Ascending aorta (tissue), 2 donors: ENCODE data around the gene AP1G1. TPM values are rescaled to one million over a fixed set of nuclear protein-coding genes. Genes with fewer than 3 reads are reported as not detected.

Experiments used
- DNase-seq, 2 donors: peaks; one replicate each; pipeline ENCODE4 v3.0.0-alpha.2; 2019; ENCODE audit warnings: low spot score in 2 of 2
- H3K27ac ChIP-seq, 2 donors: fragments of 200-600 bp; sonication (generic); one replicate each; pipeline ENCODE4 v1.5.1; 2016 to 2017; ENCODE audit warnings: mild to moderate bottlenecking in 1 of 2
- H3K27me3 ChIP-seq: fragments of 200-600 bp; sonication (generic); one replicate; pipeline ENCODE4 v1.5.1; 2017
- H3K36me3 ChIP-seq, 2 donors: fragments of 200-600 bp; sonication (generic); one replicate each; pipeline ENCODE4 v1.5.1; 2016
- H3K4me1 ChIP-seq, 2 donors: fragments of 200-600 bp; sonication (generic); one replicate each; pipeline ENCODE4 v1.5.1; 2016 to 2017; ENCODE audit warnings: mild to moderate bottlenecking in 1 of 2
- H3K4me3 ChIP-seq, 2 donors: fragments of 200-600 bp; sonication (generic); one replicate each; pipeline ENCODE4 v1.5.1; 2016 to 2017; ENCODE audit warnings: mild to moderate bottlenecking in 1 of 2
- H3K9me3 ChIP-seq, 2 donors: fragments of 200-600 bp; sonication (generic); one replicate each; pipeline ENCODE4 v1.5.1; 2016
- CTCF ChIP-seq, 3 experiments: fragments of 200-600 bp in 2 of 3; fragments of 450-650 bp in 1 of 3; sonication (generic) in 2 of 3; IDR thresholded peaks; one replicate each; pipeline ENCODE4 v1.5.1; 2016 to 2019; ENCODE audit warnings: antibody characterized with exemption in 3 of 3, mild to moderate bottlenecking in 1 of 3, moderate library complexity in 1 of 3
- intact Hi-C: fragments of 100-400 bp; cut with DNase I; formaldehyde crosslinking; loops from one replicate; pipeline ENCODE4 v1.15.1; 2023
- total RNA-seq: library from RNA; depleted of rRNA; stranded (reverse); fragments of >200 nt; gene quantifications from one replicate; pipeline ENCODE4 v1.1.0, GENCODE V29; 2016

The AP1G1 gene
- total RNA-seq = 40.7 TPM

- peak within 1 kb of the TSS; percentile 100 for H3K27ac ChIP-seq
- peaks cover 9 to 24% of the 10 kb centered on the region in 2 donors for H3K4me1 ChIP-seq
- no peaks in the 10 kb centered on the region for H3K27me3 ChIP-seq
- intact Hi-C loops = loop anchor here (1.0 to 2.0 kb wide), 5 partner anchors 7 to 86 kb away; partner anchors contain the start of genes IST1 and ZNF821
- peak; percentile 87 to 98 for DNase-seq
- no peaks in the 10 kb centered on the region for H3K9me3 ChIP-seq
- peak within 1 kb of the TSS; percentile 98 to 99 for H3K4me3 ChIP-seq
- no peaks in the 10 kb centered on the region for H3K36me3 ChIP-seq
- TF ChIP-seq CTCF (IDR thresholded peaks at IDR 0.05) = no peak
These were observed at the start of gene AP1G1 for GRCh38 chr16:71808593-71809459. TSS of gene AP1G1 (minus strand) at chr16:71808834. CDS start at chr16:71789479, 19,355 bp downstream.

DNA sequence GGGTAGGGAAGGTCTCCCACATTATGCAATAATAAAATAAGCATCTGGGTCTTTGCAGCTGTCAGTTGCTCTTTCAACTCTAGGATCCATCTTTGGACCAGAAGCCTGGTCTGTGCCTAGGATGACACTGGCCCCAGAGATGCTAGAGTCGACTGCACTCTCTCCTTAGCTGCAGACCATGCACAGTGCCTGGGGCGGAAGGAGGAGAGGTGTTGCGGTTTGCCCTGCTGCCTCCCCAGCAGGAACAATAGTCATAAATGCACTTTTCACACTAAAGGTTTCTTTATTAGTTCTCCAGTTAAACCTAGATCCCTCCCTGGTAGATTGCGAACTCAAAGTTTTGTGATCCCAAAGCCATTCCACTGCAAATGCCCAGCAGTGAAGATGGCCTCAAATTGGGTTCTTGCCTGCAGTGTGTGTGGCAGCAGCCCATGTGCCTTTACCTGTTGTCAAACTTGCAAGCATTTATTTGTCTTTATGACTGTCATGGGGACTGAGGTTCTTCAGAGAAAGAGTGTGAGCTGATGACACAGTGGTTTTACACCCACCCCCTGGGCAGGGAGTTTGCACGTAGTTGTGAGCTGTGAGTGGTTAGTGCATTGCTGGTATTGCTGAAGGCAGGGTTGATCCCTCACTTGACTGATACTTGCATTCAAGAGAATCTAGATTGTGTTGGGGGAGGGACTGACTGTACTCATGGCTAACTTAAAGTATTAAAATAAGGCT is 47.5 kb upstream of the AP1G1 start:
- intact Hi-C loops = no loop called here
- peaks cover 23 to 42% of the 10 kb centered on the region in 2 donors for H3K36me3 ChIP-seq
- DNase-seq = no peak

DNA sequence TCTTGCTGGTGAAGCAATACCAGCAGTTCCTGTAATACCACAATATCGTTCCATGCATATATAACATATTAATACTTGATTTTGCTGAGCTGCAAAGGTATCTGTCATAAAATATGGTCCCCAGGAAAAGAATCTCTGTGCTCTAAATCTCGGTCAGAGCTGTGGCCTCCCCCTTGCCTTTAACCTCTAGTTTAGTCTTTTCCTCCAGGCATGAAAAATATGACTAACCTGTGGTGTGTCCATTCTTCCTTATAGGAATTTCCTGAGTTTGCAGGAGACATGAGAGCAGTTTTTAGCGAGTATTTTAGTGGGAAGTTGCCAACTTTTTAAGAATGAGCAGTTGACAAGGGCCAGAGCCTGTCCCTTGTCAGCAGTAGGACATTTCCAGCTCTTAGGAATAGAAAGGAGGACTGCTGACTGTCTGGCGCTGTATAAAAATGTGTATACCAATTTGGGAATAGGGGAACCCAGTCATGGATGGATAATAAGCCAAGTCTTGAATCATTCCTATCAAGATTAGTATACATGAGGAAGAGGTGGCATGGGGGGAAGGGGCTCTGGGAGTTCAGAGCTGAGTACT is 45.8 kb upstream of the AP1G1 start:
- no peak overlapping the region for H3K27ac ChIP-seq
- peaks cover 27 to 42% of the 10 kb centered on the region in 2 donors for H3K36me3 ChIP-seq
- no peak for TF ChIP-seq CTCF (IDR thresholded peaks at IDR 0.05)
- no peak overlapping the region for H3K4me3 ChIP-seq
- no peaks in the 10 kb centered on the region for H3K9me3 ChIP-seq
- intact Hi-C loops = no loop called here
- H3K27me3 ChIP-seq = no peaks in the 10 kb centered on the region
- no peak for DNase-seq
- no peaks in the 10 kb centered on the region for H3K4me1 ChIP-seq

More for the DNA sequence above, 47.5 kb upstream of the AP1G1 start:
- H3K27me3 ChIP-seq = no peaks in the 10 kb centered on the region
- H3K4me1 ChIP-seq = no peaks in the 10 kb centered on the region
- H3K9me3 ChIP-seq = no peaks in the 10 kb centered on the region
- H3K4me3 ChIP-seq = no peak overlapping the region
- no peak for TF ChIP-seq CTCF (IDR thresholded peaks at IDR 0.05)
- no peak overlapping the region for H3K27ac ChIP-seq

GRCh38 chr16:71853413-71853812 is 44.8 kb upstream of the AP1G1 start:
- H3K4me1 ChIP-seq = no peaks in the 10 kb centered on the region
- H3K4me3 ChIP-seq = no peak overlapping the region
- intact Hi-C loops = no loop called here
- no peak for DNase-seq
- no peak for TF ChIP-seq CTCF (IDR thresholded peaks at IDR 0.05)
- H3K36me3 ChIP-seq = peaks cover 35 to 52% of the 10 kb centered on the region in 2 donors
- H3K27ac ChIP-seq = no peak overlapping the region
- H3K27me3 ChIP-seq = no peaks in the 10 kb centered on the region
- H3K9me3 ChIP-seq = no peaks in the 10 kb centered on the region

GRCh38 chr16:71852561-71852960 is 43.9 kb upstream of the AP1G1 start:
- Histone ChIP-seq H3K9me3 (no peaks in the 10 kb centered on the region), H3K36me3 (peaks cover 35 to 56% of the 10 kb centered on the region in 2 donors), H3K4me1 (no peaks in the 10 kb centered on the region), H3K27ac (no peak overlapping the region), H3K27me3 (no peaks in the 10 kb centered on the region), H3K4me3 (no peak overlapping the region)
- intact Hi-C loops = no loop called here
- no peak for TF ChIP-seq CTCF (IDR thresholded peaks at IDR 0.05)
- DNase-seq = no peak
